Stimulated activated CD8-positive, alpha-beta memory T cell treated with anti-CD3 and anti-CD28 coated beads, Interleukin-7, amount 100 ng/mL, for 1 hour (primary cell): ENCODE measurements around the gene FARS2.
"Not testable (repeated sequence)": the region's sequence is repeated elsewhere in the genome, so short reads cannot be mapped to it uniquely, and the experiment has no call there.

Experiments used
- DNase-seq, 2 donors: peaks; one replicate each; pipeline ENCODE4 v3.0.0-alpha.2; 2020; ENCODE audit warnings: low read depth in 2 of 2

FARS2 gene

DNA sequence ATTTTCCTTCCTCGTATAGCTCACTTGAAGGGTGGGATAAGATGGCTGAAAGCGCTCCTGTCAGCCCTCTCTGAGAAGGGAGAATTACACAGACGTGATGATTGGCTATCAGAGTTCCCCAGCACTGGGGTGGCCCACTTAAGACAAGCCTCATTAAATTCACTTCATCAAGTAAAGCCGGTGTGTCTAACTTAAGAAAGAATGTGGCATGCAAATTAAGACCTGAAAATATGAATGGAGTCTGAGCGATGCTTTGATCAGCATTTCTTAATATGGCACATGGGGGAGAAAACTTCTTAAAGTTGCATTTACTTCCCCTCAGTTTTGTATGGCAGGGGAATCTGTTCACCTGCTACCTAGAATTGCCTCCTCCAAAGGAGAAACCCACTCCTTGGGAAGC lies 369.3 kb downstream of the FARS2 start:
- DNase-seq = no peak

DNA sequence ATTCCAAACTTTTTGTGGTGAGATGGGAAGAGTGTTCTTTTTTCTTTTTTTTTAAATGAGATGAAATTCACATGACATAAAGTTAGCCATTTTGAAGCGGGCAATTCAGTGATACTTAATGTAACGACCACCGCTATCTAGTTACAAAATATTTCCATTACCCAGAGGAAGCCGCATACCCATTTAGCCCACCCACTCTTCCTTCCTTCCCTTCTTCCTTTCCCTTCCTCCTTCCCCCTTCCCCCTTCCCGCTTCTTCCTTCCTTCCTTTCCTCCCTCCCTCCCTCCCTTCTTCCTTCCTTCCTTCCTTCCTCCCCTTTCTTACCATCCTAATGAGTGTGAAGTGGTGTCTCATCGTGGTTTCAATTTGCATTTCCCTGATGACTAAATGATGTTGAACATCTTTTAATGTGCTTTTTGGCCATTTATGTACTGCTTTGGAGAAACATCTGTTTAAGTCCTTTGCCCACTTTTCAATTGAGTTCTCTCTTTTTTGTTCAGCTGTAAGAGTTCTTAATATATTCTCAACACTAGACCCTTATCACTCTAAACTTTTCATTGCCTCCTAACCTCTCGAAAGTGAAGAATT lies 371.1 kb downstream of the FARS2 start:
- no peak for DNase-seq

DNA sequence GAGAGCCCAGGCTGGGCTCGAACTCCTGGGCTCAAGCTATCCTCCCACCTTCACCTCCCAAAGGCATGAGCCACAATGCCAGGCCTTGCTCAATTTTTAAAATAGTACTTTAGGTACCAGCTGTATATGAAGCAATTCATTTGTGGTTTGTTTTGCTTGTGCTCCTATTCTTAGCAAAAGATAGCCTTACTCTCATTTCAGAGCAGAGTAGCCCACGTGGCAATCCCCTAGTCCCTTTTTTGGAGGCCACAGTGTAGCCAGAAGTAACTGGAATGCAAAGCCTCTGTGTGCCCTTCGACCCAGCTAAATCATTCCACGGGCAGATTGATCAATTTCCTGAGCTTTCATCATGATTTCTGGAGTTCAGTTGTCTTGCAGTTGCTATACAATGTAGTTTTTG lies 373.2 kb downstream of the FARS2 start:
- DNase-seq = no peak

DNA sequence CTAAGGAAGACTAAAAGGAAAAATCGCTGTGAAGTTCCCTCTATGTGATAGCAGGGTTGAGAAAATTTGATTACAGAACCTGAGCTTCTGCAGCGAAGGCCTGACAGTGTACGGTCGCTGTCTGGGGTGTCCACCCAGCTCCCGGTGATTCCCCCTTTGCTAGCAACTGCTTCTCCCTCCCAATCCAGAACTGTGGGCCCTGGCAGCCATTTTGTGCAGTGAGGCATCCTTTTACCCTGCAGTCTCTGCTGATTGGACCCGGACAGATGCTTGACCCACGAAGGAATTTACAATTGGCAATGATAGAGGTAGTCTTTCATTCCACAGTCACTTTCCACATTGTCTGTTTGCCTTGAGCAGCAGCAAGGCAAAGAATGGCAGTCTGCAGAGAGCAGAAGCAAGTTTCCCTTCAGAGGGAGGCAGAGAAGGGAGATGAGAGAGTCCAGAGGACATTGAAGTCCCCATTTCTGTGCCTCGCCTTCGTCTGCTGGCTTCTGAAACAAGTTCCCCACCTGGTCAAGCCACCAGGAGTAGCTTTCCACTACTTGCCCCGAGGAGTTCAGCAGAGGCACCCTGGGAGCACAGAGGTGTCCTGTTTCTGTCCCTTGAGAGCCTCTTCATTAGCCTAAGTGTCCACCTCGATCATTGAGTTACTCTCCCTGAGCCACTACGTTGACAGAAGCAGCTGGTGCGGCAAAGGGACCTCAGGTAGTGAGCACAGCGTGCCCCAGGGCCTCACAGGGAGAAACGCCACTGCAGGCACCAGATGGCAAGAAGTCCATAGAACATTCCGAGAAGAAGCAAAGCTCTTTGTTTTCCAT lies 375.1 kb downstream of the FARS2 start:
- no peak for DNase-seq

DNA sequence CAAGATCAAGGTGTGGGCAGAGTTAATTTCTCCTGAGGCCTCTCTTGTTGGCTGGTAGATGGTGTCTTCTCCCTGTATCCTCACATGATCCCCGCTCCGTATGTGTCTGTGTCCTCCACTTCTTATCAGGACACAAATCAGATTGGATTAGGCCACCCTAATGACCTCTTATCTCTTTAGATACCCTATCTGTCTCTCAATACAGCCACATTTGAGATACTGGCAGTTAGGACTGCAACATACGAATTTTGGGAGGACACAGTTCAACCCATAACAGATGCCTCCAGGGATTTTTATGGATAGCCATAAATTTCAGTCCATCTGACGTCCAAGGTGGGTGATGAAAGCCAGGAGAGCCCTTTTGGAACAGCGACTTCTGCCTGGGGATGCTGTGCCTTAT lies 376.4 kb downstream of the FARS2 start:
- no peak for DNase-seq

DNA sequence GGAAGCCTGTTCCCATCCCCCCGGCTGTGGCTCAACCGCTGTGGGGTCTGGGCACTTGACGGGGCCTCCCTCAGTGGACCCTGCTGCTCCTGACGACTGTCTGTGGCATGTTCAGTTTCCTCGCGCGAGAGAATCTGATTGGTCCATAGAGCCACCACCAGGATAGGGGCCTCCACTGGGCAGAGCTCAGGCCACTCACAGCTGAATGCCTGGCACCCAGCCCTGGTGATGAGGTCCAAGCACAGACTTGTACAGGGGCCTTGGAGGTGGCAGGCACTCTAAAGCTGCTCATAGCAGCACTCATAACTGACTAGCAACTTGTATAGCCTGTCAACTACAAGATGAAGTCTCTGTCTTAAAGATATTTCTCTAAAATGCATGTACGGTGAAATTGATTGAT lies 377.4 kb downstream of the FARS2 start:
- DNase-seq = no peak

DNA sequence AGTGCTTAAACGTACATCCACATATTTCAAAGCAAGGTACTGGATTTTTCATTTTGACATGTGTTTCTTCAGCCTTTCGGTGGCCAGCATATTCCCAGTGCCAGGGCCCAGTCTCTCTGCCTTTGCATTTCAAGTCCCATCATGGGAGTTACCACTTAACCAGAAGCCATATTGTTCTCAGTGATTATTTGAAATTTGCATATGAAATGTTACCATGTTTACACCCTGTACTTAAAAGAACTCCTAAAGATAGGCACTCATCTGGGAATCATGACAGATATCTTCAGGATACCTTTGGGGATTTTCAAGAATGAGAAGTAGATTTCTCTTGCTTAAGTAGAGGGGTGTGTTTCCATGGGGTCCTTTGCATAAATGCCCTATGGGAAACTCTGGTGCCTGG lies 377.9 kb downstream of the FARS2 start:
- DNase-seq = no peak

DNA sequence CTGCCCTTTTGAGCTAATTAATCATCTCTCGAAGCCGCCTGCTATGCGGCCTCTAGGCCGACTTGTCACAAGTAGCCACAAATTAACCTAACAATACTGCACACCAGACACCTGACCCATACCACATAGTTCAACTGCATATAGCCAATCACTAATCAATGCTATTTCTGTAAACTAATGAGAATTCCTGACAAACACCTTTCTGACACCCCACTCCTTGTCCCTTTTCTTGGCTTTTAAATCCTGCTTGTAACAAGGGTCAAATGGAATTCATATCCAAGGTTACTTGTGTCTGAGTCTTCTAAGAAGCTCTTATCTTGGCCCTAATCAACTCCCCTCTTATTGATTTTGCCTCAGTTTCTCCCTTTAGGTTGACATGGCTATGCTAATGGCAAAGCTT lies 379.3 kb downstream of the FARS2 start:
- DNase-seq = no peak

DNA sequence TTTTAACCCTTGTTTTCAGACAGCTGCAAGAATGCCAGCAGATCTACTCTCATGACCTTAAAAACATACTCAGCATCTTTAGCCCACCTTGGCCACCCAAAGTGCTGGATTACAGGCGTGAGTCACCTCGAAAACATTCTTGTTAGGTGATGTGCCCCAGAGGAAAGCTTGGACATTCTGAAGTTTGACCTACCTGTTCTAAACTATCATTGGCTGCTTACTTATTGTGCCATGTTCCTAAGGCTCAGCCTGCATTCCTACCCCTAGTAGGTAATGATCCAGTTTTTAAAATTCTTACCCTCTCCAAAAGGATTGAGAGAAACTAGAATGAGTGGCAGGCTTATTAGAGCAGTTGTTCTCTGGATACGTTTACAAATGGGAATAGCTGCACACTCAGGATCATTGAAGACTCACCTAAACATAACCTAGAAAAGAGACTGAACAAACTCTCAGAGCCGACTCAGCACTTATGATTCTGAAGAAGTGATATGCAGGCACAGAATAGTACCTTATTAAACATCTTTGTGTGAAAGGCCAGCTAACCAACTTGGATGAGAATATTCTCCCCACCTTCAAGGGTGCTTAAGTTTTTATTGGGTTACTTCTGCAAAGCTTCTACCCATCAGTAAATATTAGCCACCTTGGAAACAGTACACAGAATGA lies 383.3 kb downstream of the FARS2 start:
- no peak for DNase-seq

DNA sequence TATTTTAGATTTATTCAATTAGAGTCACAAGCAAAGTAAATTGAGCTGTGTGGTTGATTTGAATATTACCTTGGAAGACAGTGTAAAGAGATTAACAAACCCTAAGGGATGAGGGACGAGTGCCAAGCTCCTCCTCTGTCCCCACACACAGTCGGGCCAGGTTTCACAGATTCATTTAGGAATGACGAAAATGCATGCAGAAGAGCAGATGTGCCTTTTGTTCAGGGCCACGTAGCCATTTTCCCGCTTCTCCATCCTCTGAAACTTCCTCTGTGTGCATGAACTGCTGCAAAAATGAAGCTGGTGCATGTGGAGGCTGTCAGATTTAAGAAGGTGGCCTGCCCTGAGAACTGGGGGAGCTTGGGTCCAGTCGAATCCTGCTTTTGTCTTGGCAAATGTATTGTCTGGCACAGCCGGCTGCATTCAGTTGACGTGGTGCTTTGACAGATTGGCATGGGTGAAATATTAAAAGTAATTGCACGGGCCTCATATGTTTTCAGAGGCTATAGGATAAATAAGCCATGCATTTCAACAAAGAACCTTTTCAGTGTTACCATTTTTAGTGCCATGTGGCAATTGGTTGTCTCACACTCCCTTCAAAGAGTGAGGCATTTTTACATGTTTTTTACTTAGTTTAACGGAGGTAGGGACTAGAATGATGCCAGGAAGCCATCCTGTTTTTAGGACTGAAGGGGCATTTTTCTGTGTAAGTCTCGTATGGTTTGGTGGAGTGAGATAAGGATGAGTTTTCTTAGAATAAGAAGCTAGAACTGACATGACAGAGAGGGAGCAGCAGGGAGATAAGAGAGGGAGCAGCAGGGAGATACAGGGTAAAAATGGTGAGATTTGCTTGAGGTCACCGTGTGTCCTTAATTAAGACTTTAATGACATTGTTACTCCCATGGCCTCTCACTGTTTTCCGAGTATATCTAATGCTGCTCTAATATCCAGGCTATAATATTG lies 384.3 kb downstream of the FARS2 start:
- no peak for DNase-seq

DNA sequence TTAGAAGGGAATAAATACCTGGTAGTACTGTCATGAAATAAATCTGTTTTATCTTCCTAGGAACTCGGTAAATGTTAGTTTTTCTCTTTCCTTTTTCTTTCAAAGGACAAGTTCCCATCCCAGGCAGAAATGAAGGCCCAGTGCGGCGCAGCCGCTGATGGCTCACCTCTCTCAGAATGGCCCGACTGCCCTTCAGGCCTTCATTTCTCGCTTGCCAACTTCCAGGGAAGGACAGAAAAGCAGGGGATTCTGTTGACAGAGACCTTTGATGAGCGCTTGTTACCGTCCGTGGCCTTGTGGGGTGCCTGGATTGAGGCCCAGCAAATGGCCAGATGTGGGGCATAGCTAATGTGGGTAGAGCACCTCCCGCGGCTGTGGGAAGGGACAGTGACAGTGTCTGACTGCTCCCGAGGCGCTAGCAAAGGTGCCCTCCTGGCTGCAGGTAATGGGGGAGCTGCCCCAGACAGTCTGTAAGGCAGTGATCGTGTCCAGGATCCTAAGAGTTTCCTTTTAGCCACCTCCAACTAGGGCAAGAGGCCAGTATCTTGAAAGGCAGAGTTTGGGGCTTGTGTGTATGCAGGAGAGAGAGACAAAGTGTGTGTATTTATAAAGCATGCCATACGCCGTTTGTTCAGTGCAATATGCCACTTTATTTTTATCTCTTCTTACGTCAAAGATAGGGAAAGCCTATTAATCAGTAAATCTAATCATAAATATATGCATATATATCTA lies 391.3 kb downstream of the FARS2 start:
- DNase-seq = no peak

DNA sequence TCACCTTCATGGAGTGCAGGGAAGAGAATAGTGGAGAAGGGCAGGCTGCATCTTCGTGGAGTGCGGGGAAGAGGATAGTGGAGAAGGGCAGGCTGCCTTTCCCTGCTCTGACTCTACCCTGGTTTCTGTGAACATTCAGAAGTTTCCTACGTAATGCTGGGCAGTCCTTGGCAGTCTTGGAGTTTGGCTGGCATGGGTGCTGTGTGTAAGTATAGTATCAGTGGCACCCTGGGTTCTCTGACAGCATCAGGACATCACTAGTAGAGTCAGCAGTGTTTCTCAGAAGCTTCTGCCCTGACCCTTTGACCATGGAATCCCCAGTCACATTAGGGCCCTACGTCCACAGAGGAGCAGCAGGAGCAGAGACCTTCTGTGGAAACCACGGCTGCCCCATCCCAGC lies 392.5 kb downstream of the FARS2 start:
- no peak for DNase-seq

DNA sequence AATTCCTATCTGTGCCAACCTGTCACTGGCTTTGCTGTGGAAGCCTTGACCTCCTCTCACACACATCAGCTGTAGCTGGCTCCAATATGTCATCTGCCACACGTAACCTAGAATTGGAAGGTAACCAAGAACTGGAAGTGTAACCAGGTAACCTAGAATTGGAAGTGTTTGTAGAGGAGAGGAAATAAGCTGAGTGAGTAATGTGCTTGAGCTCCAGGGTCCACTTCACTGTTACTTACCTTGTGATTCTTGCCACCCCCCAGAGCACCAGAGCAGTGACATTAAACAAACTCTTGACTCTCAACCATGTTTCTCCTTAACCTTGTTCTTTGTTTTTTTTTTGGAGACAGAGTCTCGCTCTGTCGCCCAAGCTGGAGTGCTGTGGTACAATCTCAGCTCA lies 394.9 kb downstream of the FARS2 start:
- no peak for DNase-seq

DNA sequence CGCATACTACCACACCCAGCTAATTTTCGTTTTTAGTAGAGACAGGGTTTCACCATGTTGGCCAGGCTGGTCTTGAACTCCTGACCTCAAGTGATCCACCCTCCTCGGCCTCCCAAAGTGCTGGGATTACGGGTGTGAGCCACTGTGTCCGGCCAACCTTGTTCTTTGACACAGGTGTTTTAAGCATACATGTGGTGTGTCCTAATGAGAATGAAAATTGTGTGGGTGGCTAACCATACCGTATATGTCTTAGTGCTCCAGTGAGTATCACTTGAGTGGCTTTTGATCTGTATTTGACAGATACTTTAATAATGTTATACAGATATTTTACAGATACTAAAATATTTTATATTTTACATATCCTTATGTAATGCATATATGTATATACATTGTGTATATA lies 395.4 kb downstream of the FARS2 start:
- not testable (repeated sequence) for DNase-seq

DNA sequence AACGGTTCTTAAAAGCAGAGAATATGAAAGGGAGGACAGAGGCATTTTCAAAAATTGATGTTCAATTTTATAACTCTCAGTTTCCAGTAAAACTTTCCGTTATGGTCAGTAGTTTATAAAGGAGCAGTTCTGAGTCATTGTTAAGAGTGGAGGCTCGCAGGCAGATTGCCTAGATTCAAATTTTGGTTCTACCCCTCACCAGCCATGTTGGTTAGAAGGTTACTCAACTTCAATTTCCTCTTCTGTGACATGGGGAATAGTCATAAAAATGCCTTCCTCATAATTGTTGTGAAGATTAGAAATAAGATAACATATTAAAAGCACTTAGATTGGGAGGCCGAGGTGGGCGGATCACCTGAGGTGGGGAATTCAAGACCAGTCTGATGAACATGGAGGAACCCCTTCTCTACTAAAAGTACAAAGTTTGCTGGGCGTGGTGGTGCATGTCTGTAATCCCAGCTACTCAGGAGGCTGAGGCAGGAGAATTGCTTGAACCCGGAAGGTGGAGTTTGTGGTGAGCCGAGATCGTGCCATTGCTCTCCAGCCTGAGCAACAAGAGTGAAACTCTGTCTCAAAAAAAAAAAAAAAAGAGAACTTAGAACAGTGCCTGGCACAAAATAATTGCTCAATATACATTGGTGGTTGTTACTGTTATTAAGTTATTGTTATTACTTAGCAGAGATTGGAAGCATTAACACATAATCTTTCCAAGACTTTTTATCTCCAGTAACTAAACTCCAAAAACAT lies 396.5 kb downstream of the FARS2 start:
- no peak for DNase-seq

DNA sequence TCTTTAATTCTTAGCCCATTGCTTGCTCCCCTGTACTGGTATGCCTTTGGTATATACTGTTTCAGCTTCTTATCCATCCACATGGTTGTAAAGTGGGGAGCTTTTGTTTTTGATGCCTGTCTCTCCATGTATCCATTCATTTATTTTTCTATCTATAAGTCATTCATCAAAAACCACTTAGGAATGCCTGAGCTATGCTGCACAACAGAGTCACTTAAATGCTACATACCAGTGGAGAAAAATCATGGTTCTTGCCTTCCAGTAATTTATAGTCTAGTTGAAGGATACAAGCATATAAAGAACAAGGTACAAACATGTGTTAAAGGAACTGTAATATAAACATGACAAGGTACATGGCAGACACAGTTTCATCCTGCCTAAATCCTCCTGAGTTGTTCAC lies 398.2 kb downstream of the FARS2 start:
- no peak for DNase-seq

DNA sequence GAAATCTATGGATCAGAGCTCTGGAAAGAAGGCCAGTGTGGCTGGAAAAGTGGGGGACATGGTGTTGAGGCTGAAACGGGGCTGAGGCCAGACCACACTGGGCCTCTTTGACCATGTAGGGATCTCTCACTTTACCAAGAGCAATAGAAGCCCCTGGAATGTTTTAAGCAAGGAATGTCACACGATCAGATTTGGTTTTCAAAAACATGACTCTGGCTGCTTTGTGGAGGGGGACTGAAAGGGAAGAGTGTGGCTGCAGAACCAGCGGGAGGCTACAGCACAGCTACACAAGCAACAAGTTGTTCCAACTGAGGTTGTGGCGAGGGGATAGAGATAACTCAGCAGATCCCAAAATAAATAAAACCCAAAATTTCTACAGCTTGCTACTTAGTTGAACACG lies 399.5 kb downstream of the FARS2 start:
- DNase-seq = no peak

DNA sequence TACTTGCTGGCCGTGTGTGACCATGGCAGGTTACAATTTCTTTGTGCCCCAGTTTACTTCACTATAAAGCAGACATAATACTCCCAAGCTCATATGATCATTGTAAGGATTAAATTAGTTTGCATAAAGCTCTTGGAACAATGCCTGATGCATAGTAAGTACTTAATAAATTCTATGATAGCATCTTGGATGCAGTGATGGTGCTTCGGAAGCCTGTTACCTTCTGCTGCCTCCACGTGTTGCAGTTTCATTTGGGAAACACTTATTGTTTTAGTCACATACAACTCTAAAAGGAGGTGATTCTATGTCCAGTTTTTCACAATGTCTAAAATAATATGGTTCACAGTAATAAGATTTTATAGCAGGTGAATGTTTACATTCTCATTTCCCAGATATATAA lies 401.5 kb downstream of the FARS2 start:
- no peak for DNase-seq

DNA sequence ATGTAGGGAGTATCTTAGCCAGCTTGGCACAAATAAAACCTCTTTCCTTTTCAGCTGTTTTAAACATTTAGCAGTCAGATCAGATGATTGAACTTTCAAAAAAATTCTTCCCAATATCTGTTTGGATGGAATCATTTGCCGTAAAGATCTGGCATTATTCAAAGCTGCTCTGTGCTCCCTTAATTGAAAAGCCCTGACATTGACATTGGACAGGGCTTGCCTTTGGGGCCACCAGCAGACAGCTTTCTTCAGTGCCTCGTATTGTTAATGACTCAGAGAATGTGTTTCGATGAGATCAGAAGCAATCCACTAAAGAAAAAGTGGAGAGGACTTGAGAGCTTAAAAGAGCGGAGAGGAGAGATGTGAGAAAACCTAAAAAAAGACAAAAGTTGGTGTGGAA lies 401.9 kb downstream of the FARS2 start:
- no peak for DNase-seq

DNA sequence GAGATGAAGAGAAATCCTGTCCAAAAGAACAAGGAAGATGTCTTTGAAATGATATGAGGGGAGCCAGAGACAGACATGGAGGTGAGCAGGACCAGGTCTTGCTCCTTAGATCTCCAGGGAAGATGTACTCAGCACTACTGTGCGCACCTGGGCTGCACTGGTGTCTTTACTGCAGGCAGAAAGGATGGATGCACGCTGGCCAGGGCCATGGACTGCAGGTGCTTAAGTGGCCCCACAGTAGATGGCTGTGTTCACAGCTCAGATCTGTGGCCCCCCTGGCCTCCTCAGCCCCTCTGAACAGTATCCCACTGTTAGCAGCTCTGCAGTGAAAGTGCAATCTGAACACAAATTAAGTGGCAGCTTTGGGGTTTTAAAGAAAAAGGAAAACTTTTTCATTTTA lies 402.4 kb downstream of the FARS2 start:
- no peak for DNase-seq

DNA sequence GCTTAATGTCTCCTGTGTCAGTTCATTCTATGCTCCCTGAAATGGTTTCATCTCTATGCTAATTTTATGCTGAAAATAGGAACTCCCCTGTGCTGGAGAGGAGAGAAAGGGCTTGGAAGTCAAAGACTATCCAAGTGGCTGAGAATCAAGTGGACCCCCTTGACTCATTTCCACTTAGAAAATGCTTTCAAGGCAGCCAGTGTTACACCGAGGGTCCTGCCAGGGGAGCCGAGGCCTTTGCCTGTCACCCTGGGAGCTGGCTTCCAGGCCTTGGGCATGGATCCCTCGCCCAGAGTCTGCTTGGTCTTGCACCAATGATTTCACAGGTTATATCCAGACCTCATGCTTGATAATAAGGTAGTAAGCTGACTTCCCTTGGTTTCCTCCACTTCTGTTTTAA lies 402.8 kb downstream of the FARS2 start:
- no peak for DNase-seq
